CD14-positive monocyte (primary cell): Measurements from ENCODE around the gene CEP72. TPM values are rescaled to one million over a fixed set of nuclear protein-coding genes. Genes with fewer than 3 reads are reported as not detected.

Experiments used
- DNase-seq, 3 donors: peaks; one replicate each; pipeline ENCODE4 v3.0.0-alpha.2; 2011 to 2022
- H2AFZ ChIP-seq: 2 replicates; pipeline ENCODE4 v1.6.0; 2012; ENCODE audit warnings: mild to moderate bottlenecking, low read depth, low read length, inconsistent platforms; ENCODE audit not compliant: insufficient read depth, poor library complexity, severe bottlenecking
- H3K27ac ChIP-seq, 2 donors: 1 replicate in 1 of 2; 2 replicates in 1 of 2; pipeline ENCODE4 v1.5.1; 2012 to 2013; ENCODE audit warnings: low read length in 2 of 2, control low read depth in 1 of 2, inconsistent platforms in 1 of 2, low read depth in 1 of 2, mild to moderate bottlenecking in 1 of 2
- H3K27me3 ChIP-seq, 2 donors: one replicate each; pipeline versions ENCODE4 v1.6.0 to v1.6.1; 2011 to 2013; ENCODE audit warnings: low read length in 2 of 2; ENCODE audit not compliant: control insufficient read depth in 2 of 2, insufficient read depth in 2 of 2
- H3K36me3 ChIP-seq, 2 donors: replicated peaks in 1 of 2; 1 replicate in 1 of 2; 2 replicates in 1 of 2; pipeline versions ENCODE4 v1.5.1 to v1.6.1; 2012 to 2013; ENCODE audit warnings: low read length in 2 of 2, control low read depth in 1 of 2, inconsistent platforms in 1 of 2, mild to moderate bottlenecking in 1 of 2; ENCODE audit not compliant: insufficient read depth in 2 of 2, control insufficient read depth in 1 of 2
- H3K4me1 ChIP-seq, 2 donors: 1 replicate in 1 of 2; 2 replicates in 1 of 2; pipeline versions ENCODE4 v1.5.1 to v1.6.1; 2012 to 2013; ENCODE audit warnings: low read length in 2 of 2, control low read depth in 1 of 2, inconsistent platforms in 1 of 2, mild to moderate bottlenecking in 1 of 2, moderate library complexity in 1 of 2; ENCODE audit not compliant: insufficient read depth in 2 of 2, control insufficient read depth in 1 of 2
- H3K4me2 ChIP-seq: replicated peaks from 2 replicates; pipeline ENCODE3; 2012; ENCODE audit warnings: low read length, moderate library complexity, mild to moderate bottlenecking; ENCODE audit not compliant: poor library complexity, severe bottlenecking; ENCODE audit errors: extremely low read depth
- H3K4me3 ChIP-seq, 3 experiments: fragments of 200-600 bp in 1 of 3; sonication (generic) in 1 of 3; replicated peaks in 1 of 3; 1 replicate in 2 of 3; 2 replicates in 1 of 3; pipeline ENCODE4 v1.5.1; 2011 to 2013; ENCODE audit warnings: low read length in 3 of 3, mild to moderate bottlenecking in 3 of 3, control low read depth in 2 of 3, low read depth in 2 of 3, inconsistent platforms in 1 of 3, moderate library complexity in 1 of 3
- H3K79me2 ChIP-seq: 2 replicates; pipeline ENCODE4 v1.6.0; 2012; ENCODE audit warnings: mild to moderate bottlenecking, control low read depth, inconsistent platforms, low read length, moderate library complexity; ENCODE audit not compliant: insufficient read depth
- H3K9ac ChIP-seq: 2 replicates; pipeline ENCODE4 v1.6.0; 2017; ENCODE audit warnings: low read length, mild to moderate bottlenecking; ENCODE audit not compliant: insufficient read depth, poor library complexity, severe bottlenecking
- H3K9me3 ChIP-seq, 2 donors: replicated peaks in 1 of 2; 1 replicate in 1 of 2; 2 replicates in 1 of 2; pipeline versions ENCODE4 v1.5.1 to v1.6.1; 2012 to 2013; ENCODE audit warnings: low read length in 2 of 2, control low read depth in 1 of 2; ENCODE audit not compliant: control insufficient read depth in 1 of 2, insufficient read depth in 1 of 2
- H4K20me1 ChIP-seq: 2 replicates; pipeline ENCODE4 v1.6.0; 2012; ENCODE audit warnings: mild to moderate bottlenecking, low read length, control low read depth, moderate library complexity; ENCODE audit not compliant: insufficient read depth
- H3K27ac Mint-ChIP-seq, 7 donors: one replicate each; pipeline ENCODE4 v1.8.0; 2020; ENCODE audit warnings: mild to moderate bottlenecking in 7 of 7, mixed read lengths in 7 of 7, moderate library complexity in 6 of 7, inconsistent platforms in 2 of 7
- H3K27me3 Mint-ChIP-seq, 3 donors: one replicate each; pipeline ENCODE4 v1.8.0; 2021 to 2022; ENCODE audit warnings: low read depth in 3 of 3, mild to moderate bottlenecking in 3 of 3, mixed read lengths in 3 of 3, moderate library complexity in 3 of 3, inconsistent platforms in 1 of 3
- H3K36me3 Mint-ChIP-seq, 2 donors: one replicate each; pipeline ENCODE4 v1.8.0; 2020; ENCODE audit warnings: mixed read lengths in 2 of 2, inconsistent platforms in 1 of 2, mild to moderate bottlenecking in 1 of 2
- H3K4me1 Mint-ChIP-seq: one replicate; pipeline ENCODE4 v1.8.0; 2020; ENCODE audit warnings: mild to moderate bottlenecking, mixed read lengths
- H3K4me3 Mint-ChIP-seq, 2 donors: one replicate each; pipeline ENCODE4 v1.8.0; 2020; ENCODE audit warnings: mild to moderate bottlenecking in 2 of 2, mixed read lengths in 2 of 2, moderate library complexity in 1 of 2
- H3K9me3 Mint-ChIP-seq, 7 donors: one replicate each; pipeline ENCODE4 v1.8.0; 2020 to 2022; ENCODE audit warnings: mixed read lengths in 7 of 7, mild to moderate bottlenecking in 6 of 7, moderate library complexity in 6 of 7, inconsistent platforms in 2 of 7
- WGBS: methylation state at CpG from one replicate; pipeline ENCODE4 v1.1.5; 2013; ENCODE audit warnings: missing lambda C conversion rate; ENCODE audit not compliant: insufficient coverage; 5-methylcytosine and 5-hydroxymethylcytosine counted together
- intact Hi-C, 2 donors: fragments of 100-400 bp; cut with micrococcal nuclease; formaldehyde crosslinking; loops; one replicate each; pipeline versions ENCODE4 v1.15.0 to v1.15.1; 2023
- polyA plus RNA-seq, 3 donors: library from polyadenylated mRNA; depleted of rRNA in 1 of 3; unstranded in 2 of 3; stranded (reverse) in 1 of 3; fragments of 300-500 nt in 2 of 3; fragments of >200 nt in 1 of 3; fragmentation: Illumina TruSeq in 2 of 3; gene quantifications; 1 replicate in 2 of 3; 2 replicates in 1 of 3; pipeline ENCODE4 v1.2.3, GENCODE V29; 2012 to 2021
- TF ChIP-seq, protein P1 (sequence below): fragments of 200-600 bp; IDR thresholded peaks from one replicate; pipeline ENCODE4 v1.8.0; 2022; ENCODE audit warnings: antibody characterized with exemption, mild to moderate bottlenecking

CEP72 gene
- polyA plus RNA-seq, 3 donors = 0.13 to 2.1 (median 0.24) TPM

- intact Hi-C loops = no loop called here
- no peak overlapping the region for H3K27ac Mint-ChIP-seq
- no peaks in the 10 kb centered on the region for H3K79me2 ChIP-seq
These were observed 40.3 kb upstream of the CEP72 start for GRCh38 chr5:571791-572190.

DNA sequence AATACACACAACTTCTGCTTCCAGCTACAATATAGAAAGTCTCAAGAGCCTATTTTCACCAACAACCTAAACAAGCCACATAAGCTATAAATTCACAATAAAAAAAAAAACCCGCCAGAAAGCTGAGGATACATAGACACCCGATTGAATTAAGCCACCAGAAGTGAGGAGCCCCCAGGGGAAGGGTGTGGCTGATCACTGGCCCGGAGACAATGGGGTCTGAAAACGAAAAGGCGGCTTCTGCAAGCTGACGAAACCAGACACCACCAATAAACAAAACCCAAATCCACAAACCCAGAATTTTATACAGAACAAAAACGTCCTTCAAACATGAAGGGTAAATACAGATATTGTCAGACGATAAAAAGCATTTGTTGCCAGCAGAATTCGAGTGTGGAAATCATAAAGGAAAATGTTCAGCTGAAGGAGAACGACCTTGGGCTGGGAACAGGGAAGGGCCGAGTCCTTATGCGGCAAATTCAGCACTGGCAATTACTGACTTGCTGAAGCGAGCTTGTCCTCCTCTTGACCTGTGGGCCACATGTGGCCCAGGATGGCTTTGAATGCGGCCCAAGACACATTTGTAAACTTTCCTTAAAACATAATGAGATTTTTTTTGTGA lies 39.6 kb upstream of the CEP72 start:
- H3K4me3 Mint-ChIP-seq = no peak overlapping the region
- no peaks in the 10 kb centered on the region for H3K36me3 Mint-ChIP-seq

More at GRCh38 chr5:571791-572190, 40.3 kb upstream of the CEP72 start:
- Histone ChIP-seq H3K4me2 (no peak overlapping the region), H3K4me1 (no peaks in the 10 kb centered on the region), H3K9ac (no peak overlapping the region), H3K9me3 (peaks cover 5 to 8% of the 10 kb centered on the region in 2 donors), H4K20me1 (no peaks in the 10 kb centered on the region), H3K36me3 (no peaks in the 10 kb centered on the region), H3K27me3 (peaks cover 0 to 4% of the 10 kb centered on the region in 2 donors), H2AFZ (no peak overlapping the region), H3K4me3 (no peak overlapping the region), H3K27ac (no peak overlapping the region)
- Mint-ChIP-seq H3K9me3 (peaks cover 3 to 21% (median 14%) of the 10 kb centered on the region in 7 donors), H3K36me3 (no peaks in the 10 kb centered on the region), H3K27me3 (peaks cover 18 to 53% (median 21%) of the 10 kb centered on the region in 3 donors), H3K4me1 (no peaks in the 10 kb centered on the region), H3K4me3 (no peak overlapping the region)
- TF ChIP-seq, protein P1, sequence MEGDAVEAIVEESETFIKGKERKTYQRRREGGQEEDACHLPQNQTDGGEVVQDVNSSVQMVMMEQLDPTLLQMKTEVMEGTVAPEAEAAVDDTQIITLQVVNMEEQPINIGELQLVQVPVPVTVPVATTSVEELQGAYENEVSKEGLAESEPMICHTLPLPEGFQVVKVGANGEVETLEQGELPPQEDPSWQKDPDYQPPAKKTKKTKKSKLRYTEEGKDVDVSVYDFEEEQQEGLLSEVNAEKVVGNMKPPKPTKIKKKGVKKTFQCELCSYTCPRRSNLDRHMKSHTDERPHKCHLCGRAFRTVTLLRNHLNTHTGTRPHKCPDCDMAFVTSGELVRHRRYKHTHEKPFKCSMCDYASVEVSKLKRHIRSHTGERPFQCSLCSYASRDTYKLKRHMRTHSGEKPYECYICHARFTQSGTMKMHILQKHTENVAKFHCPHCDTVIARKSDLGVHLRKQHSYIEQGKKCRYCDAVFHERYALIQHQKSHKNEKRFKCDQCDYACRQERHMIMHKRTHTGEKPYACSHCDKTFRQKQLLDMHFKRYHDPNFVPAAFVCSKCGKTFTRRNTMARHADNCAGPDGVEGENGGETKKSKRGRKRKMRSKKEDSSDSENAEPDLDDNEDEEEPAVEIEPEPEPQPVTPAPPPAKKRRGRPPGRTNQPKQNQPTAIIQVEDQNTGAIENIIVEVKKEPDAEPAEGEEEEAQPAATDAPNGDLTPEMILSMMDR = no peak
- WGBS = 91% methylated on average over 10 of the region's 13 CpGs
- no peak for DNase-seq

More for the DNA sequence above, 39.6 kb upstream of the CEP72 start:
- no peak overlapping the region for H2AFZ ChIP-seq
- Mint-ChIP-seq H3K4me1 (no peaks in the 10 kb centered on the region), H3K9me3 (peaks cover 3 to 25% (median 15%) of the 10 kb centered on the region in 7 donors), H3K27me3 (peaks cover 17 to 49% (median 18%) of the 10 kb centered on the region in 3 donors), H3K27ac (no peak overlapping the region)
- intact Hi-C loops = no loop called here
- H3K4me3 ChIP-seq = no peak overlapping the region
- H3K27ac ChIP-seq = no peak overlapping the region
- TF ChIP-seq, protein P1 = no peak
- peaks cover 0 to 2% of the 10 kb centered on the region in 2 donors for H3K27me3 ChIP-seq
- DNase-seq = no peak
- H3K9ac ChIP-seq = no peak overlapping the region
- no peaks in the 10 kb centered on the region for H3K36me3 ChIP-seq
- no peaks in the 10 kb centered on the region for H3K79me2 ChIP-seq
- no peak overlapping the region for H3K4me2 ChIP-seq
- WGBS = 85% methylated on average over 6 of the region's 14 CpGs
- H3K9me3 ChIP-seq = peaks cover 6 to 12% of the 10 kb centered on the region in 2 donors
- no peaks in the 10 kb centered on the region for H3K4me1 ChIP-seq
- H4K20me1 ChIP-seq = no peaks in the 10 kb centered on the region
